OCI-LY7 (cell line): Measurements from ENCODE around the gene TEX101.

ENCODE experiments used
- CTCF ChIP-seq: fragments of 200-600 bp; sonication (generic); conservative IDR thresholded peaks from 2 replicates; pipeline ENCODE4 v1.5.1; 2014; ENCODE audit warnings: mild to moderate bottlenecking, antibody characterized with exemption, low read length, moderate library complexity, mixed read lengths
- EZH2phosphoT487 ChIP-seq: fragments of 200-600 bp; sonication (generic); IDR thresholded peaks from 2 replicates; pipeline ENCODE4 v1.6.1; 2018; ENCODE audit warnings: low read depth, borderline replicate concordance, mild to moderate bottlenecking, mixed run types, antibody characterized with exemption, low read length, moderate library complexity, mixed read lengths

- TF ChIP-seq CTCF = no peak
- no peak for TF ChIP-seq EZH2phosphoT487
These were observed 42.2 kb upstream of the TEX101 start for GRCh38 chr19:43372462-43372861.
